GDM1 (cell line): ENCODE measurements around the gene TMEM185B.
A peak's percentile ranks its signal among the peaks of the same experiment; 100 is the strongest.
"Not testable (repeated sequence)": the region's sequence is repeated elsewhere in the genome, so short reads cannot be mapped to it uniquely, and the experiment has no call there.

ENCODE experiments used
- DNase-seq: peaks from one replicate; lab custom pipeline; 2025; lab: John Stamatoyannopoulos, UW

Gene TMEM185B

GRCh38 chr2:120206022-120206581, 17.1 kb downstream of the TMEM185B start:
- DNase-seq: no peak

DNA sequence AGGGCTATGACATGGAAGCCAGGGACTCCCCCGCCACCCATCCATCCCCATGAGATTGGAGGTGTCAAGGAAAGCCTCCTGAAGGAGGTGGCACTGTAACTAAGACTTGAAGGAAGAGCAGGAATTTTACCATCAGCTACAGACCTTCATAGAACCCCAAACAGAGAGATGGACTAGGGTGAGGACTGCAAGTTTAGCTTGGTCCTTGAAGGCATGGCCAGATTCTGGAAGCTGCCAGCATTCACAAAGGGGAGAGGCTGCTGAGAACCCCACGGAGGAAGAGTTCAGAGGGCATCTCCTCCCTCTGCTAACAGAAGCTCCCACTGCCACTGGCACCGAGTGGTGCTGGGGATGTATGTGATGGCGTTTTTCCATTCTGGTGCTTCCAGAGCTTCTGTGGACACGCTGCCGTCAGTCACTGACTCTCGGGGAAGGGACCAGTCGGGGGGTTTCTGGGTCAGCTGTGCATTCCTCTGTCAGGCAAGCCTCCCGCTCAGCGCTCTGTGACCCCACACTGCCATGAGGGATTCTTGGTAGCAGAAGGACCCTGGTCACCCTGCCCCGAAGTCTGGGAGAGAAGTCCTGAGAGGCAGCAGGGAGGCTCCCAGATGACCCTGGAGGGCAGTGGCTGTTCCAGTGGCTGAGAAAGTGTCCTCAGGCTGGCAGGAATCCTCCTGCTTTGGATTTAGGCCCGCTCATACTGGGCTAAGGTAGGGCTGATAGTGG, 18.1 kb downstream of the TMEM185B start:
- DNase-seq: no peak

GRCh38 chr2:120204417-120204816, 18.8 kb downstream of the TMEM185B start:
- DNase-seq: no peak

GRCh38 chr2:120204022-120204405, 19.2 kb downstream of the TMEM185B start:
- no peak for DNase-seq

- DNase-seq: no peak
Measured at GRCh38 chr2:120203251-120204021, 19.8 kb downstream of the TMEM185B start.

DNA sequence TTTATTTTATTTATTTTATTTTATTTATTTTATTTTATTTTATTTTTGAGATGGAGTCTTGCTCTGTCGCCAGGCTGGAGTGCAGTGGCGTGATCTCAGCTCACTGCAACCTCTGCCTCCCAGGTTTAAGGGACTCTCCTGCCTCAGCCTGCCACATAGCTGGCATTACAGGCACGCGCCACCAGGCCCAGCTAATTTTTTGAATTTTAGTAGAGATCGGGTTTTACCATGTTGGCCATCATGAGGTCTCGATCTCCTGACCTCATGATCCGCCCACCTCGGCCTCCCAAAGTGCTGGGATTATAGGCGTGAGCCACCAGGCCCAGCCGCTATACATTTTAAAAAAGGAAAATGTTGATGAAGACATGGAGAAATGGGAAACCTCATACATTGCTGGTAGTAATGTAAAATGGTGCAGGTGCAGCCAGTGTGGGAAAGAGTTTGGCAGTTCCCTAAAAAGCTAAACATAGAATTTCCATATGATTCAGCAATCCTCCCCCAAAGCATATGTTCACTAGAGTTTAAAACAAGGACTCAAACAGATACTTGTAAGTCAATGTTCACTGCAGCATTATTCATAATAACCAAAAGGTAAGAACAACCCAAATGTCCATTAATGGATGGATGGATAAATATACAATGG, 23.3 kb downstream of the TMEM185B start:
- DNase-seq: not testable (repeated sequence)

DNA sequence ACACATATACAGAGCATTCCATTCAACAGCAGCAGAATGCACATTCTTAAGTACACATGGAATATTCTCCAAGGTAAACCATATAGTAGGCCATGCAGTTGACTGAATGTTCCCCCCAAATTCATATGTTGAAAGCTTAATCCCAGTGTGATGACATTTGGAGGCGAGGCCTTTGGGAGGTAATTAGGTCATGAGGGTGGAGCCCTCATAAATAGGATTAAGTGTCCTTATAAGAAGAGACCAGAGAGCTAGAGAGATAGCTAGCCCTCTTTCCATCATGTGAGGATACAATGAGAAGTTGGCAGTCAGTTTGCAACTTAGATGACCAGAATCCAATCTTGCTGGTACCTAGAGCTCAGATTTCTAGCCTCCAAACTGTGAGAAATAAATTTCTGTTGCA, 27.6 kb downstream of the TMEM185B start:
- no peak for DNase-seq

DNA sequence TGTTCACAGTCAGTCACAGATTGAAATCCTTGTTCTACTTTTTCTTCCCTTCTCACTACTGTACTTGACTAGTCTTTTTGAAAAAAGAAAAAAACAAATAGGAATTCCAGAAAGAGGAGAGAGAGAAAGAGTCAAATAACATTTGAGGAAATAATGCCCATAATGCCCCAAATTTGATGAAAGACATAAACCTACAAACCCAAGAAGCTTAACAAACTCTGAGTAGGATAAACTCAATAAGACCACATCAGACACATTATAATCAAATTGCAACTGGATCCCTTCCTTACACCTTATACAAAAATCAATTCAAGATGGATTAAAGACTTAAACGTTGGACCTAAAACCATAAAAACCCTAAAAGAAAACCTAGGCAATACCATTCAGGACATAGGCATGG, 30.9 kb downstream of the TMEM185B start:
- DNase-seq: no peak

- no peak for DNase-seq
Measured at GRCh38 chr2:120189189-120189588, 34.0 kb downstream of the TMEM185B start.

GRCh38 chr2:120182019-120182560, 41.1 kb downstream of the TMEM185B start:
- no peak for DNase-seq

GRCh38 chr2:120180066-120180465, 43.1 kb downstream of the TMEM185B start:
- DNase-seq: no peak

DNA sequence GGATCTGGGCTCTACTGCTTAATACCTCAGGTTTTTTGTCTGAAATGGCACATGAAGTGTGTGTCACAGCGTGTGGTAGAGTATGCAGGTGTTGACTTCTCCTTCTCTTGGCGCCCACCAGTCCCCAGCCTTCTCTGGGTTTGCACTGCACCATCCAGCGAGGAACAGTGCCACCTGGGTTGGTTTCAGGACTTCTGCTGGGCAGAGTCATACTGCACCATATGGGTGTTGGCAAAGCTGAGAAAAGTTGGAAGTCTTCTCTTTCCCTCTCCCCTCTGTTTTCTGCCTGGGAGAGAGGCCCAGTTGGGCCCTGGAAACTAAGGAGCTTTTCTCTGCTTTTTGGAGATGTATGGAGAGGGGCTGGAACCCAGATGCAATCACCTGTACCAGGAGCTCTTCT, 43.8 kb downstream of the TMEM185B start:
- DNase-seq: no peak

DNA sequence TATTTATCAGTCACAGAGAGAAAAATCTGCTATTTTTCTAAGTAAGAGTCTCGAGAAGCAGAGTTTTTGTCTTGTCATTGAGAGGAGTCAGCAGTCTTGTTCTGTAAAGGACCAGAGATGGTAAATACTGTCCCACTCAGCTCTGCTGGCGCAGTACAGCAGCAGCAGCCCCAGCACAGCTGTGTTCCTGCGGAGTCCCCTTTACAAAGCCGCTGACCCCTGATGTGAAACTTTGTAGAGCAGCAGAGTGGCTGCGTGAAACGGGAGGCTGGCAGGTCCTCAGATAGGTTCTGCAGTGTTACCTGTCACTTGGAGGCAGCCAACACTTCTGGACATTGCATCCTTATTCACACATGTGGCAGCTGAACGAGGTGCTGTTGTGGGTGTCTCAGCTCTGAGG, 45.2 kb downstream of the TMEM185B start:
- no peak for DNase-seq

GRCh38 chr2:120177001-120177621, 46.1 kb downstream of the TMEM185B start:
- DNase-seq: peak; percentile 79

GRCh38 chr2:120176526-120176925, 46.7 kb downstream of the TMEM185B start:
- DNase-seq: no peak

- DNase-seq: peak; percentile 22
Measured at GRCh38 chr2:120174963-120175581, 48.1 kb downstream of the TMEM185B start.
